Smooth muscle cell (in vitro differentiated cells): Measurements from ENCODE around the gene GTSF1L. TPM values are rescaled to one million over a fixed set of nuclear protein-coding genes. Genes with fewer than 3 reads are reported as not detected.

Experiments used
- DNase-seq: peaks from one replicate; lab custom pipeline; 2025; ENCODE audit not compliant: unreplicated experiment; lab: John Stamatoyannopoulos, UW
- H2AFZ ChIP-seq: fragments of 200-600 bp; sonication (generic); 2 replicates; pipeline ENCODE4 v1.6.0; 2016; ENCODE audit warnings: antibody characterized with exemption, low read depth, mild to moderate bottlenecking
- H3F3A ChIP-seq: fragments of 200-600 bp; sonication (generic); 2 replicates; pipeline ENCODE4 v1.6.0; 2017; ENCODE audit warnings: antibody characterized with exemption, low read depth
- H3K27ac ChIP-seq: fragments of 200-600 bp; sonication (generic); 2 replicates; pipeline ENCODE4 v1.5.1; 2016; ENCODE audit warnings: low read depth, mild to moderate bottlenecking
- H3K27me3 ChIP-seq: fragments of 200-600 bp; sonication (generic); 2 replicates; pipeline ENCODE4 v1.6.1; 2016; ENCODE audit warnings: low read depth, mild to moderate bottlenecking
- H3K36me3 ChIP-seq: fragments of 200-600 bp; sonication (generic); 2 replicates; pipeline ENCODE4 v1.5.1; 2016; ENCODE audit warnings: low read depth
- H3K4me1 ChIP-seq: fragments of 200-600 bp; sonication (generic); 2 replicates; pipeline ENCODE4 v1.5.1; 2016; ENCODE audit warnings: low read depth
- H3K4me2 ChIP-seq: fragments of 200-600 bp; sonication (generic); 2 replicates; pipeline ENCODE4 v1.6.0; 2016; ENCODE audit warnings: mild to moderate bottlenecking
- H3K4me3 ChIP-seq: fragments of 200-600 bp; sonication (generic); 2 replicates; pipeline ENCODE4 v1.5.1; 2016; ENCODE audit warnings: mild to moderate bottlenecking
- H3K79me2 ChIP-seq: fragments of 200-600 bp; sonication (generic); 2 replicates; pipeline ENCODE4 v1.6.0; 2016; ENCODE audit warnings: low read depth, mild to moderate bottlenecking
- H3K9ac ChIP-seq: fragments of 200-600 bp; sonication (generic); 2 replicates; pipeline ENCODE4 v1.6.0; 2016; ENCODE audit warnings: low read depth
- H3K9me3 ChIP-seq: fragments of 200-600 bp; sonication (generic); replicated peaks from 2 replicates; pipeline ENCODE4 v1.5.1; 2016; ENCODE audit warnings: low read depth
- H4K20me1 ChIP-seq: fragments of 200-600 bp; sonication (generic); 2 replicates; pipeline ENCODE4 v1.6.0; 2016; ENCODE audit warnings: low read depth
- CTCF ChIP-seq: fragments of 200-600 bp; sonication (generic); IDR thresholded peaks from 2 replicates; pipeline ENCODE4 v1.5.1; 2017; ENCODE audit warnings: borderline replicate concordance, mild to moderate bottlenecking, antibody characterized with exemption; ENCODE audit not compliant: insufficient read depth, poor library complexity, severe bottlenecking
- WGBS: methylation state at CpG from one replicate; pipeline ENCODE4 v1.1.7; 2016; ENCODE audit warnings: low lambda C conversion rate; 5-methylcytosine and 5-hydroxymethylcytosine counted together
- polyA plus RNA-seq: library from polyadenylated mRNA; unstranded; fragments of >200 nt; fragmentation: Nextera tagmentation; extraction: Ambion mirVana; gene quantifications from 2 replicates; pipeline ENCODE4 v1.2.1, GENCODE V29; 2016
- total RNA-seq: library from RNA; depleted of rRNA; stranded (reverse); fragments of >200 nt; gene quantifications from 2 replicates; pipeline ENCODE4 v1.2.3, GENCODE V29; 2014

GTSF1L gene
- total and polyA plus RNA-seq, 2 experiments from 2014 or later: not detected

- no peak overlapping the region for H3K4me2 ChIP-seq
- TF ChIP-seq CTCF: no peak
- H4K20me1 ChIP-seq: no peaks in the 10 kb centered on the region
- no peaks in the 10 kb centered on the region for H3K9me3 ChIP-seq
- 68% methylated on average over 9 of the region's 9 CpGs for WGBS
- H3K9ac ChIP-seq: no peak overlapping the region
- no peaks in the 10 kb centered on the region for H3F3A ChIP-seq
- no peak overlapping the region for H3K4me3 ChIP-seq
- H2AFZ ChIP-seq: no peak overlapping the region
- H3K36me3 ChIP-seq: no peaks in the 10 kb centered on the region
- H3K4me1 ChIP-seq: no peaks in the 10 kb centered on the region
- peaks cover 6% of the 10 kb centered on the region for H3K27me3 ChIP-seq
- no peak overlapping the region for H3K27ac ChIP-seq
- no peak for DNase-seq
- no peaks in the 10 kb centered on the region for H3K79me2 ChIP-seq
These were observed 17.4 kb upstream of the GTSF1L start for GRCh38 chr20:43744151-43744611.

- TF ChIP-seq CTCF: no peak
- H3K27me3 ChIP-seq: peaks cover 6% of the 10 kb centered on the region
- no peak for DNase-seq
- H3K79me2 ChIP-seq: no peaks in the 10 kb centered on the region
- H3K36me3 ChIP-seq: no peaks in the 10 kb centered on the region
- H3K4me2 ChIP-seq: no peak overlapping the region
- H4K20me1 ChIP-seq: no peaks in the 10 kb centered on the region
- no peak overlapping the region for H3K9ac ChIP-seq
- 95% methylated on average over 3 of the region's 3 CpGs for WGBS
- H3F3A ChIP-seq: no peaks in the 10 kb centered on the region
- H3K9me3 ChIP-seq: no peaks in the 10 kb centered on the region
- no peak overlapping the region for H2AFZ ChIP-seq
- no peak overlapping the region for H3K4me3 ChIP-seq
- H3K27ac ChIP-seq: no peak overlapping the region
- H3K4me1 ChIP-seq: no peaks in the 10 kb centered on the region
These were observed 13.8 kb upstream of the GTSF1L start for GRCh38 chr20:43740642-43741041.

- Histone ChIP-seq H3K36me3 (no peaks in the 10 kb centered on the region), H3K9me3 (no peaks in the 10 kb centered on the region), H3K9ac (no peak overlapping the region), H2AFZ (no peak overlapping the region), H3K79me2 (no peaks in the 10 kb centered on the region), H4K20me1 (no peaks in the 10 kb centered on the region), H3K4me3 (no peak overlapping the region), H3K27ac (no peak overlapping the region), H3K4me1 (no peaks in the 10 kb centered on the region), H3F3A (no peaks in the 10 kb centered on the region), H3K27me3 (peaks cover 6% of the 10 kb centered on the region), H3K4me2 (no peak overlapping the region)
- no peak for TF ChIP-seq CTCF
- WGBS: 93% methylated on average over 9 of the region's 9 CpGs
- no peak for DNase-seq
These were observed 12.4 kb upstream of the GTSF1L start for GRCh38 chr20:43739148-43739749.

GRCh38 chr20:43737925-43738324 is 11.1 kb upstream of the GTSF1L start:
- no peak for TF ChIP-seq CTCF
- Histone ChIP-seq H3K27ac (no peak overlapping the region), H3K27me3 (peaks cover 2% of the 10 kb centered on the region), H3K4me2 (no peak overlapping the region), H3F3A (no peaks in the 10 kb centered on the region), H3K9me3 (no peaks in the 10 kb centered on the region), H3K79me2 (no peaks in the 10 kb centered on the region), H3K4me3 (no peak overlapping the region), H3K9ac (no peak overlapping the region), H2AFZ (no peak overlapping the region), H3K36me3 (no peaks in the 10 kb centered on the region), H4K20me1 (no peaks in the 10 kb centered on the region), H3K4me1 (no peaks in the 10 kb centered on the region)
- WGBS: 94% methylated on average over 7 of the region's 7 CpGs
- no peak for DNase-seq
